PC-3 (cell line): ENCODE results near the gene NABP1.

Experiments used
- EZH2 ChIP-seq: fragments of 300-600 bp; sonication (generic); IDR thresholded peaks from one replicate; pipeline ENCODE4 v1.6.1; 2017; ENCODE audit warnings: antibody characterized with exemption, mild to moderate bottlenecking, low read length; ENCODE audit not compliant: unreplicated experiment
- EZH2phosphoT487 ChIP-seq: fragments of 300-600 bp; sonication (generic); IDR thresholded peaks from 2 replicates; pipeline ENCODE4 v1.6.1; 2018; ENCODE audit warnings: mild to moderate bottlenecking, antibody characterized with exemption, low read length, borderline replicate concordance
- TF ChIP-seq, protein P1 (sequence below): fragments of 300-600 bp; sonication (generic); conservative IDR thresholded peaks from 2 replicates; pipeline ENCODE4 v1.5.1; 2017; ENCODE audit warnings: antibody characterized with exemption, low read depth, mild to moderate bottlenecking, low read length

- TF ChIP-seq, protein P1, sequence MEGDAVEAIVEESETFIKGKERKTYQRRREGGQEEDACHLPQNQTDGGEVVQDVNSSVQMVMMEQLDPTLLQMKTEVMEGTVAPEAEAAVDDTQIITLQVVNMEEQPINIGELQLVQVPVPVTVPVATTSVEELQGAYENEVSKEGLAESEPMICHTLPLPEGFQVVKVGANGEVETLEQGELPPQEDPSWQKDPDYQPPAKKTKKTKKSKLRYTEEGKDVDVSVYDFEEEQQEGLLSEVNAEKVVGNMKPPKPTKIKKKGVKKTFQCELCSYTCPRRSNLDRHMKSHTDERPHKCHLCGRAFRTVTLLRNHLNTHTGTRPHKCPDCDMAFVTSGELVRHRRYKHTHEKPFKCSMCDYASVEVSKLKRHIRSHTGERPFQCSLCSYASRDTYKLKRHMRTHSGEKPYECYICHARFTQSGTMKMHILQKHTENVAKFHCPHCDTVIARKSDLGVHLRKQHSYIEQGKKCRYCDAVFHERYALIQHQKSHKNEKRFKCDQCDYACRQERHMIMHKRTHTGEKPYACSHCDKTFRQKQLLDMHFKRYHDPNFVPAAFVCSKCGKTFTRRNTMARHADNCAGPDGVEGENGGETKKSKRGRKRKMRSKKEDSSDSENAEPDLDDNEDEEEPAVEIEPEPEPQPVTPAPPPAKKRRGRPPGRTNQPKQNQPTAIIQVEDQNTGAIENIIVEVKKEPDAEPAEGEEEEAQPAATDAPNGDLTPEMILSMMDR: no peak
- TF ChIP-seq EZH2 (no peak), EZH2phosphoT487 (no peak)
These were observed 24.1 kb upstream of the NABP1 start for GRCh38 chr2:191653667-191654391.
